RPMI8226 (cell line): Measurements from ENCODE around the gene KMT5C.
A peak's percentile ranks its signal among the peaks of the same experiment; 100 is the strongest.

Experiments
- DNase-seq: peaks from one replicate; pipeline ENCODE4 v3.0.0-alpha.2; 2015

The KMT5C gene

GRCh38 chr19:55339105-55339888 lies at the start of gene KMT5C:
Gene KMT5C, plus strand, starts transcription at chr19:55339876. Its CDS starts 2,061 bp downstream, at chr19:55341937.
- peak; percentile 100 for DNase-seq

GRCh38 chr19:55297267-55297666 lies 42.4 kb upstream of the KMT5C start:
- DNase-seq, result no peak

- DNase-seq, result no peak
These were observed 39.7 kb upstream of the KMT5C start for GRCh38 chr19:55299991-55300390.

- no peak for DNase-seq
These were observed 38.7 kb upstream of the KMT5C start for GRCh38 chr19:55300886-55301458.

- DNase-seq, result peak; percentile 91
These were observed 38.0 kb upstream of the KMT5C start for GRCh38 chr19:55301459-55302317.

- DNase-seq, result no peak
These were observed 37.4 kb upstream of the KMT5C start for GRCh38 chr19:55302318-55302703.

GRCh38 chr19:55303477-55303876 lies 36.2 kb upstream of the KMT5C start:
- DNase-seq, result no peak

- peak; percentile 81 for DNase-seq
These were observed 35.2 kb upstream of the KMT5C start for GRCh38 chr19:55304279-55304978.

- no peak for DNase-seq
These were observed 34.7 kb upstream of the KMT5C start for GRCh38 chr19:55304980-55305379.

- peak; percentile 55 for DNase-seq
These were observed 34.2 kb upstream of the KMT5C start for GRCh38 chr19:55305491-55305890.

- DNase-seq, result no peak
These were observed 33.6 kb upstream of the KMT5C start for GRCh38 chr19:55305983-55306562.

- DNase-seq, result no peak
These were observed 33.0 kb upstream of the KMT5C start for GRCh38 chr19:55306712-55307111.

GRCh38 chr19:55308281-55308680 lies 31.4 kb upstream of the KMT5C start:
- no peak for DNase-seq

GRCh38 chr19:55309448-55309847 lies 30.2 kb upstream of the KMT5C start:
- DNase-seq, result no peak

GRCh38 chr19:55310498-55310897 lies 29.2 kb upstream of the KMT5C start:
- DNase-seq, result no peak

GRCh38 chr19:55311397-55311796 lies 28.3 kb upstream of the KMT5C start:
- DNase-seq, result no peak

- no peak for DNase-seq
These were observed 27.9 kb upstream of the KMT5C start for GRCh38 chr19:55311797-55312196.

GRCh38 chr19:55312621-55313512 lies 26.8 kb upstream of the KMT5C start:
- DNase-seq, result no peak

GRCh38 chr19:55314396-55314795 lies 25.3 kb upstream of the KMT5C start:
- no peak for DNase-seq

GRCh38 chr19:55315956-55316525 lies 23.6 kb upstream of the KMT5C start:
- no peak for DNase-seq

GRCh38 chr19:55316646-55317045 lies 23.0 kb upstream of the KMT5C start:
- DNase-seq, result no peak
